Epithelial cell of proximal tubule (primary cell): ENCODE results near the gene GPRIN3. TPM values are rescaled to one million over a fixed set of nuclear protein-coding genes. Genes with fewer than 3 reads are reported as not detected.

Source experiments
- DNase-seq: peaks from one replicate; pipeline ENCODE4 v3.0.0-alpha.2; 2011; ENCODE audit warnings: low read depth
- H3K4me3 ChIP-seq: 2 replicates; pipeline ENCODE4 v1.5.1; 2011; ENCODE audit warnings: low read depth, mild to moderate bottlenecking, low read length
- total RNA-seq: library from RNA; depleted of rRNA; stranded (reverse); fragments of >200 nt; gene quantifications from 2 replicates; pipeline ENCODE4 v1.2.3, GENCODE V29; 2015
- TF ChIP-seq, protein P1 (sequence below): conservative IDR thresholded peaks from 2 replicates; pipeline ENCODE4 v1.5.1; 2012; ENCODE audit warnings: low read depth, mild to moderate bottlenecking, low read length

The GPRIN3 gene
- total RNA-seq, 1 donor from 2014 or later = 2.0 TPM

DNA sequence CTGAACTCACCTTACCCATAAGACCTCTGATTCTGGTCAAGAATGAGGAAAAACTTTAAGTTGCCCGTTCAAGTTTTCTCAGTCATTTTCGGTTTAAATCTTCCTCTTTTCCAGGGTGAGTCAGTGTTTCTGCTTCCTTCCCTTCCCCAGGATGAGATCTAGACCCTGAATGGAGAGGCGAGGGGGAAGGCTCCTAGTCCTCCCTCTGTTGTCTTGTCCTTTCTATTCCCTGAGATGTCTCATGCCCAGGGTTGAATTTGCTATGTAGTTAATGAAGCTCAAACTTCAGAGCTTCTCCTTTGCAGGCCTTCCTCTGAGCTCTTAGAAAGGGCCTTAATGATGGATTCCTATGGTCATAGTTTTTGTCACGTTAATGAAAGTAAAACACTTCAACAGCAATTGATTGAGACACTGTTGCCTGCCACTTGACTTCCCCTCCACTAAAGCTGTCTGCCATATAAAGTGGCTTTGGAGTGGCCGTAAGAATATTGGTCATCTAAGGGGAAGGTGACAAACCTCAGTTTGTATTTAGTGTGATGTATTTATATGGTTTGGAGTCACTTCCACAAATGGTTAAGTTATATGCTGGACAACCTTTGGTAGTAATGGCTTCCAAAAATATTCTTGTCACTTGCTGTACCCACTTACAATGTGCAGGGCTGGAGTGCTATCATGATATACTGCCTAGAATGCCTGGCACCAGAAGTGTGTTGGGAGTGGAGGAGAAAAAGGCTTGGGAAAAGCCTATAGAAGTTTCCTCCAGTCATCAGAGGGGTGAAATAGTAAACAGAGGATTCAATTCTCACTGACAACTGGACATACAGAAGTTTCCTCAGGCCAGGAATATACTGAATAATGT, 24.3 kb upstream of the GPRIN3 start:
- TF ChIP-seq, protein P1, sequence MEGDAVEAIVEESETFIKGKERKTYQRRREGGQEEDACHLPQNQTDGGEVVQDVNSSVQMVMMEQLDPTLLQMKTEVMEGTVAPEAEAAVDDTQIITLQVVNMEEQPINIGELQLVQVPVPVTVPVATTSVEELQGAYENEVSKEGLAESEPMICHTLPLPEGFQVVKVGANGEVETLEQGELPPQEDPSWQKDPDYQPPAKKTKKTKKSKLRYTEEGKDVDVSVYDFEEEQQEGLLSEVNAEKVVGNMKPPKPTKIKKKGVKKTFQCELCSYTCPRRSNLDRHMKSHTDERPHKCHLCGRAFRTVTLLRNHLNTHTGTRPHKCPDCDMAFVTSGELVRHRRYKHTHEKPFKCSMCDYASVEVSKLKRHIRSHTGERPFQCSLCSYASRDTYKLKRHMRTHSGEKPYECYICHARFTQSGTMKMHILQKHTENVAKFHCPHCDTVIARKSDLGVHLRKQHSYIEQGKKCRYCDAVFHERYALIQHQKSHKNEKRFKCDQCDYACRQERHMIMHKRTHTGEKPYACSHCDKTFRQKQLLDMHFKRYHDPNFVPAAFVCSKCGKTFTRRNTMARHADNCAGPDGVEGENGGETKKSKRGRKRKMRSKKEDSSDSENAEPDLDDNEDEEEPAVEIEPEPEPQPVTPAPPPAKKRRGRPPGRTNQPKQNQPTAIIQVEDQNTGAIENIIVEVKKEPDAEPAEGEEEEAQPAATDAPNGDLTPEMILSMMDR = no peak
- DNase-seq = no peak
- no peak overlapping the region for H3K4me3 ChIP-seq

DNA sequence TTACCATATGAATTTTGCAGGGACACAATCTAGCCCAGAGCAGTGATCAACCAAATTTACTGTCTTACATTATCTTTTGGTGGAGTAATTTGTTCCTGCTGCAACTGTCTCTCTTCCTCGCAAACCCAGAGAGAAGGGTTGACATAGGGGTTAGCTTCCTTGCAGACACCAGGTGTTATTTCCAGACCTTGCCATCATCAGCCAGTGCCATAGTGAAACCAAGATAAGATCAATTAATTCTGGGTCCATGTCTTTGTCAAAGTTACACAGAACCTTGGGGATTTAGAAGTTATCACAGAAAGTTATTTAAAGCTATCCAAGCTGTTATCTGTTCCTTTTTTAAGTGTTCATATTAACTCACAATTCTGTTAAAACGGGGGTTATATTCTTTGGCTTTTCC, 23.6 kb upstream of the GPRIN3 start:
- H3K4me3 ChIP-seq = no peak overlapping the region
- TF ChIP-seq, protein P1 = no peak
- DNase-seq = no peak

DNA sequence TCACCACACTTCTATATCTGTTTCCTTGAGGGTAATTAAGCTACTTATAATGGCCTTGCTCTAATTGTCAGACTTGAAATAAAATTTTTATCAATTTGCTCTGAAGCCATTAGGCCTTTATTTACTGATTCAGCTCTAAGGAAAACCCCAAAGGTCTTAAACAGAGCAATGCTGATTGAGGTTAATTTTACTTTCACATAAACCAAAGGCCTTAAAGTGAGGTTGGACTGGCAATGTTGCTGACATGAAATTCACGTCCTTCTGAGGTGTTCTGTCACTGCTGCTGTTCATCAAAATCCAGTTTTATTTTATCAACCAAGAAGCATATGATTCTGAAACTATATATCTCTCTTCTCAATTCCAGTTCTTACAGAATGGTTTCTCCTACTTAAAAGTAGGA, 21.7 kb upstream of the GPRIN3 start:
- H3K4me3 ChIP-seq = no peak overlapping the region
- TF ChIP-seq, protein P1 = no peak
- no peak for DNase-seq

DNA sequence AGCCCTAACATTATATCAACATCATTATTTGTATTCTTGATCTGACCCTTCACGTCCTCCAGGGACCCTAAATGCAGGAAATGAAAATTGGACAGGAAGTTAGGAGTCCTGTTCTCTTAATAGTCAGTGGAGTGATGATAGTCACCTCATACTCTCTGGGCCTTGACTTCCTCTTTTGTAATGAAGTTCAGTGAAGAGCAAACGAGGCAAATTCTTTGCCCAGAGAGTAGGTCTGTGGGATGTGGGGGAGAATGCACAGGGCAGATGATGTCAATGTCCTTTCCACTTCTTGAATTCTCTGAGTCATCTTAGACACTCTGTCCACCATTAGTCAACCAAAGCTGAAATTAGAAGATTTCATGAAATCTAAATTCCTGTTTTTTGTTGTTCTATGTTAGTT, 17.1 kb upstream of the GPRIN3 start:
- DNase-seq = peak; percentile 90
- H3K4me3 ChIP-seq = no peak overlapping the region
- TF ChIP-seq, protein P1 = no peak

DNA sequence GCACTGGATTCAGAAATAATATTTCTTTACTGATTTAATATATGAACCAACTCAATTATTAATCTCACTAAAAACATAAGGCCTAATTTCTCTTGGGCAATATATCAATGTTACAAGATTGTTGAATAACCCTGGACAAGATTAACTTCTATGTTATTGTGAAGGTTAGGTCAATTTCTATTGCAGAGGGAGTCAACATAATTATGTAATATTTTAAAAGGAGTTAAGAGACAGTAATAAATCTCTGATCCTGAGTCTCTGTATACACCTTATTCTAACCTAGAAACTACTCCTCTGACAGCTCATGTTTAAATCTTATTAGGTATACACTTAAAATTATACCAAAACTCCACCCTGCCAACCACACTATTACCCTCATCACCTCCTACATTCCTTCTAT, 15.1 kb upstream of the GPRIN3 start:
- H3K4me3 ChIP-seq = no peak overlapping the region
- no peak for DNase-seq
- TF ChIP-seq, protein P1 = no peak

DNA sequence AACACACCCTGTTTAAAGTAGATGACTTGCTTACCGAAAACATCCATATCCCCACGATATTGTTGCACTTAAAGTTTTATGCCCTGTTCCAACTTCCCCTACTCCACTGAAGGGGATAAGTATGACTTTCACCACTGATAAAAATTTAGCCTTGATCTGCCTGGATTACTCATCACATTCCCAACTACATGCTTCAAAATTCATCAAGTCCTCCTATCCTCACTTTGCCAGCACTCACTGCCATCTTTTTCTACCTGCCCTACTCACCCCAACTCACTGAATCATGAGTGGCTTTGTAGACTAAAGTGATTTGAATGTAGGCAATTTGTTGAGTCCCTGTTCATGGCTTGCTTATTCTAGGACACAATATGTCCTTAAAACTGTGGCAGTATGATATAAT, 12.2 kb upstream of the GPRIN3 start:
- no peak for DNase-seq
- H3K4me3 ChIP-seq = no peak overlapping the region
- TF ChIP-seq, protein P1 = no peak

DNA sequence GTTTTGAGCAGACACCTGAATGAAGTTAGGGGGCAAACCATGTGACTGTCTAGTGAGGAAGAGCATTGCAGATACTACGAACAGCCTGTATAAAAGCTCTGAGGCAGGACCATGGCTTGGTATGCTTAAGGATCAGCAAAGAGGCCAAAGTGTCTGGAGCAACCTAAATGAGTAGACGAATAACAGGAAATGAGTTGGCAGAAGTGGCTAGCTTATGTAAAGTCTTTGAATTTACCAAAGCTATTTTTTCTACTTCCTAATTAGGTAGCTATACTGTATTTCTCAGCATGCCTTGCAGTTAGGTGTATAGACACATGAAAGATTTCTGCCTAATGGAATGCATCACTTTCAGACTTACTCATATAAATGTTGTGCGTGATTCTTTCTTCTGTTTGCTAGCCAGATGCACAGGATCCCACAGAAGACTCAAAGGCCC, 9.3 kb upstream of the GPRIN3 start:
- no peak overlapping the region for H3K4me3 ChIP-seq
- TF ChIP-seq, protein P1 = no peak
- no peak for DNase-seq
